ENCODE measurements around the gene EIF3L.

Gene EIF3L

DNA sequence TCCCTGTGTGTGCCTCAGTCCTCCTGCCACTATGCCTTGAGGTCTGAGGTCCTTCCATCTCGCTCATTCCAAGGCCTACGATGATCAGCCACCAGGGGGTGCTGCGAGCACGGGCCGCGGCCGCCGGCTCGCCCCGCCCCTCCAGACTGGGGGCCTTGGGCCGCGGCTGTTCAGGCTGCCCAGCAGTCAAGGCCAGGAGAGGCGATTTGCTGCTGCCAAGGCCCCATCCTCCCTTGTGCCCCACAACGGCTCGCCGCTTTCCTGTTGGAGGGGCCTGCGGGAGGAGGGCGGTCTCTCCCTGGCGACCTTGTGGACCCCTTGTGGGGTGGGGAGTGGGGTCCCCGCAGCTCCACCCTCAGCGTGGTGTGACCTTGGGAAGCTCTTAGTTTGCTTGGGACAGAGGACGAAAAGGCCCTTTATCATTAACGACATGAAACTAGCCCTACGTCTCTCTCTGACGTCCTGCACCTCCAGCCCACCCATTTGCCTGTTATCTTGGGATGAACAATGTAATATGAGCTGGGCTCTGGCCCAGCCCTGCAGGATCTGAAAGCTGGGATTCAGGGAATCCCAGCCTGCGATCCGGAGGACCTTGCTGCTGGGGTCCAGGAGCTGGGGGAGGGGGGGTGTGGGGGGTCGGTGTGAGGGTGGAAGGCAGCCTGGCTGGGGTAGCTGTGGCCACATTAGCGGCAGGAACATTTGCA lies 31.4 kb upstream of the EIF3L start:
- peak; percentile 84 for DNase-seq

DNA sequence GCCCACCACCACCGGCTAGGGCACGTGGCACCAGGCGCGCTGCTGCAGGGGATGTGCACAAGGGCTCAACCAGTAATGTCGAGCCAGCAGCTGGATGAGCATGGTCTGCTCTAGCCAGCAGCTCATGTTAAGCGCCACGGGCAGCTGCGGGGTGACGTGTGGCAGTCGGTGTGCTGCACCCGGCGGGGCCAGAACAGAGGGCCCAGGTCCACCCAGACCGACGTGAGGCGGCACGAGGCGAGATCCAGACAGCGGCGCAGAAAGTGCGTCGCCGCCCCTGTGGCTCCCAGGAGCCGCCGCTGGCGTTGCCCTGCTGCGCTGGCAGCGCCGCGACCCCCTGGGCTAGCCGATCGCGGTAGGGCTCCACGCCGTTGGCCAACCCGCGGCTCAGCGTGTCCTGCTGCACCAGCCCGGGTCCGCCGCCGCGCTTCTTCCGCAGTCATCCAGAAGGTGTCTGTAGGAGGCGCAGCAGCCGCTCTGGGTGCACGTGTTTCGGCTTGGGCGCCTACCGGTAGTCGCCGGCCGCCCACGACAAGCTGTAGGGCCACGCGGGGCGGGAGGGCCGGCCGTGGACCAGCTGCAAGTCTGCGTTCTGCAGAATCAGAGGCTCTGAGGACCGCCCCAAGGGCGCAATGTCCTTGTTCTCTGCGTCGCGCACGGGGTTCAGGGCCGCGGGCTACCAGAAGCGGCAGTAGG lies 30.7 kb upstream of the EIF3L start:
- peak; percentile 65 for DNase-seq

DNA sequence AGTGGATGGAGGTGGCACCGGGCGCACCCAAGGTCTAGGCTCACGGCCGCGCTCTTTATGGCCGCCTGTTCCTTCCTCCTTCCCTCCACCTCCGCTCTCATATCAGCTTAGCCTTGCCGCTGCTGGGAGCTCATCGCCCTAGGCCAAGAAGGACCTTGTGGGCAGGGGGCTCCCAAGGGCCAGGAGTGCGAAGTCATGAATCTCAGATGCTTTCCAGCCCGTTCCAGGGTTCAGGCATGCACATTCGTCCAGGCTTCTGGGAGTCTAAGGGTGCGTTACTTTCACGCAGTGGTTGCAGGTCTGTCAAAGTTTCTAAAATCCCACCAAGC lies 30.1 kb upstream of the EIF3L start:
- DNase-seq = no peak

DNA sequence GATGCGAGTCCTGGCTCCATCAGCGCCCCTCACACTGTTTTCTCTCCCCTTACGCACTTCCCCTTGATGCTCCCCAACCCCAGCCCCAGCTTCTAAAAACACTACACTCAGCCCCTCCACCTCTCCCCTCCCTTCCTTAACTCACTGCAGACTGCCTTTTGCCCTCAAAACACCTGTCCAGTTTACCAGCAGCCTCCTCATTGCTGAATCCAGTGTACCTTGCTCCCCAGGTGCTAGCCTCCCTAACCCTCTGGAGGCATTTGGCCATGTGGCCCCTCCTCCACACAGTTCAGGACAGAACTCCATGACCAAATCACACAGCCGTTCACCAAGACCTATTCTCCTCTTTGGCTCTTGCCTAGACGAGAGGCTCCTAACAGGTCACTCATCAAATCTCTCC lies 28.9 kb upstream of the EIF3L start:
- DNase-seq = no peak

DNA sequence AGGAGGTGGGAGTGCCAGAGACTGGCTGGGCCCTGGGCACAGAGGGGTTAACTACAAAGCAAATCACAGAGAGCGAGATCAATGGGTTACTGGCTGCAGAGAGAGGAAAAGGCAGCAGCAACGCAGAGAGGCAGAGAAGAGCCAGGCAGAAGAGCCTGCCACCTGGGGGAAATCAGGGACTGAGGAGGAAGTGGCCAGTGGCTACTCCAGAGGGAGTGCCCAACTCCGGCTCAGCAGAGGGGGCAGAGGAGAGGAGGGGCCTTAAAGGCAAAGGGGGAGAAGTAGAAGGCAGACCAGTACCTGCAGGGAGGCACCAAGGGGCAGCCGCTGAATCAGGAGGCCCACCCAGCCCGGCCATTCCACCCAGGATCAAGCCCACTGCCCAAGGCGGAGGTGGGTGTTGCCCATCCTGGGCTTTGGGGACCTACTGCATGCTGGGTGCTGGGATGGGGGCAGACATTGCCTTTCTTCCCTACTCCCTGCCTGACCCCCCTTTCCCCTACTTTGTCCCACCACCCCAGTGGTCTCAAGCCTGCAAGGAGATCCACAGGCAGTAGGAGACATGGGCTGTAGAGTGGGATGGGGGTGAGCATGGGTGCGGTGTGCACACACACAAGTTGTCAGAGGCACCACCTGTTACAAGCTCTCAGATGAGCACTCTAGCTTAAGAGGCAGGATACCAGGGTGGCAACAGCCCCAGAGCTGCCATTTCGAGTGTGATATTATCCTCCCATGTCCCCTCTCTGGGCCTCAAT lies 27.0 kb upstream of the EIF3L start:
- DNase-seq = no peak

DNA sequence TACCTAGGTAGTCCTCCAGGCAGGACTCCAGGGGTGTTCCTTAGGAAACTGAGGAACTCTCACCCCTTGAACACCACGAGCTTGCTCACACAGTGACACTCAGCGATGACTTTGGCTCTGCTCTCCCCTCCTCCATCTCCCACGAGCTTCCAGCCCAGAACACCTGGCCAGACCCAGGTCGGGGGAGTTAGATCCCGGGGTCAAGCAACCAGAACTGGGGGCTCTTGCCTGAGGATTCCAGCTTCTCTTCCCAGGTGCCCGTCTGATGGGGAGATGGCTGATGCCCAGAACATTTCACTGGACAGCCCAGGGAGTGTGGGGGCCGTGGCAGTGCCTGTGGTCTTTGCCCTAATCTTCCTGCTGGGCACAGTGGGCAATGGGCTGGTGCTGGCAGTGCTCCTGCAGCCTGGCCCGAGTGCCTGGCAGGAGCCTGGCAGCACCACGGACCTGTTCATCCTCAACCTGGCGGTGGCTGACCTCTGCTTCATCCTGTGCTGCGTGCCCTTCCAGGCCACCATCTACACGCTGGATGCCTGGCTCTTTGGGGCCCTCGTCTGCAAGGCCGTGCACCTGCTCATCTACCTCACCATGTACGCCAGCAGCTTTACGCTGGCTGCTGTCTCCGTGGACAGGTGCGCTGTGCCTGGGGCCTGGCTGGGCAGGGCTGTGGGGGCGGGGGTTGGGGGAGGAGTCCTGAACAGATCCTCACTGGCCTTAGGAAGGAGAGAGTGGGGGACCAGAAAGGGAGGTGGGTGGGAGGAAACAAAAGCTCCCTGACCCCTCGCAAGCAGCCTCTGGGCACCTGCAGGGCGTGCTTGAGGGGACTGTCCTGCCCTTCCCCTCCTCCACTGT lies 25.9 kb upstream of the EIF3L start, which contains the start of gene GALR3:
GALR3 (plus strand) TSS at position 249 of the 852 bp plus-strand sequence; CDS start at position 274, 25 bp downstream.
- no peak for DNase-seq

DNA sequence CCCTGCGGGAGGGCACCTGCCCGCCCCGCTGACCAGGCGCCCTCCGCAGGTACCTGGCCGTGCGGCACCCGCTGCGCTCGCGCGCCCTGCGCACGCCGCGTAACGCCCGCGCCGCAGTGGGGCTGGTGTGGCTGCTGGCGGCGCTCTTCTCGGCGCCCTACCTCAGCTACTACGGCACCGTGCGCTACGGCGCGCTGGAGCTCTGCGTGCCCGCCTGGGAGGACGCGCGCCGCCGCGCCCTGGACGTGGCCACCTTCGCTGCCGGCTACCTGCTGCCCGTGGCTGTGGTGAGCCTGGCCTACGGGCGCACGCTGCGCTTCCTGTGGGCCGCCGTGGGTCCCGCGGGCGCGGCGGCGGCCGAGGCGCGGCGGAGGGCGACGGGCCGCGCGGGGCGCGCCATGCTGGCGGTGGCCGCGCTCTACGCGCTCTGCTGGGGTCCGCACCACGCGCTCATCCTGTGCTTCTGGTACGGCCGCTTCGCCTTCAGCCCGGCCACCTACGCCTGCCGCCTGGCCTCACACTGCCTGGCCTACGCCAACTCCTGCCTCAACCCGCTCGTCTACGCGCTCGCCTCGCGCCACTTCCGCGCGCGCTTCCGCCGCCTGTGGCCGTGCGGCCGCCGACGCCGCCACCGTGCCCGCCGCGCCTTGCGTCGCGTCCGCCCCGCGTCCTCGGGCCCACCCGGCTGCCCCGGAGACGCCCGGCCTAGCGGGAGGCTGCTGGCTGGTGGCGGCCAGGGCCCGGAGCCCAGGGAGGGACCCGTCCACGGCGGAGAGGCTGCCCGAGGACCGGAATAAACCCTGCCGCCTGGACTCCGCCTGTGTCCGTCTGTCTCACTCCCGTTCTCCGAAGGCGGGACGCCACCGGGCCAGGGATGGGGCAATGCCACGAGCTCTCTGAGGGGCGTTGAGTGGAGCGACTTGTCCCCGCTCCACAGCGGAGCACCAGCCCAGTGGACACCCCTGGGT lies 24.3 kb upstream of the EIF3L start:
- no peak for DNase-seq

DNA sequence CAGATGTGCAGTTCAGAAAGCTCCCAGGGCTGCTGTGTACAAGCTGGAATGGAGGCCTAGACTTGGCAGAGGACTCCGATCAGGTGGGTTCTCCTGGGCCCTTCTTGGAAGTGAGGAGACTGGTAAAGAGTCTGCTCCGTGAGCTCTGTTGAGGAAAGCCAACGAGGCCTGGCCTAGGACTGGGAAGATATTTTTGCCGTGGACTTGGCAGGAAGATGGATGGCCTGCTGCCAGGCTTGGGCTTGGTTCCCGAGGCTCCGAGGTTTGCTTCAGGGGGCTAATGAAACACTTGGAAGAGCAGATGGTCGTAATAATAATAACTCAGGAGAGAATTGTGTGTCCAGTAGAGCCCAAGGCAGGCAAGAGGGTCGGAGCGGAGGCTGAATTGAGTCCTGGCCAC lies 22.2 kb upstream of the EIF3L start:
- DNase-seq = no peak

DNA sequence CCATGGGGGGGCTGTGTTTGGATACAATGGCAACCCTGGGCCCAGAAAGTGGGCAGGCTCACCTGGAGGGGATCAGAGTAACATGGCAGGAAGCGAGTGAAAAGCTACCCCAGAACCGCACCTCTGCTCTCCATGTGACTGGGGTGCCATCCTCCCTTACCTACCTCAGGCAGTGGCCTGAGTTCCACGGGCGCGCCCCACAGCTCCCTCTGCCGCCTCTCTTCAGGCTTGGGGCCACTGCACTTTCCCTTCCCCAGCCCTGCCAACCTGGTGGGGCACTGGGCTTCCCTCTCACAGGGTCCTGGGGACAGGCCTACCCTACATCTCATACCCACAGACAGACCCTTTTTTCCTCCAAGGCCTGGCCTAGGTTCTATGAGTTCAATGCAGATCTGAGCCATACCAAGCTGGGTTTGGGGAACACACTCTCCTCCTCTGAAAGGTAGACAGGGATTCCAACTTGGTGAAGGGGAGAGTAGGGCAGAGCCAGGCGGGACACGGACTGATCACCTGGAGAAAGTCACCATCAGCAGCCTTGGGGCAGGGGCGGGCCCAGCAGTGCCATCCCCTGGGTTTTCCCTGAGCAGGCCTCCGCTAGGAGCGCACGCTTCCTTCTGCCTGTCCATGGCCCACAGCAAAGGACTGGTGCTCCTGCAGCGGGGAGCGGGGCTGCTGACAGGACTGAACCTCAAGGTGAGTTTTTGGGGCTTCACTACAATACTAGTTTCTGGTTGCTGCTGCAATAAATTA lies 19.0 kb upstream of the EIF3L start:
- no peak for DNase-seq

DNA sequence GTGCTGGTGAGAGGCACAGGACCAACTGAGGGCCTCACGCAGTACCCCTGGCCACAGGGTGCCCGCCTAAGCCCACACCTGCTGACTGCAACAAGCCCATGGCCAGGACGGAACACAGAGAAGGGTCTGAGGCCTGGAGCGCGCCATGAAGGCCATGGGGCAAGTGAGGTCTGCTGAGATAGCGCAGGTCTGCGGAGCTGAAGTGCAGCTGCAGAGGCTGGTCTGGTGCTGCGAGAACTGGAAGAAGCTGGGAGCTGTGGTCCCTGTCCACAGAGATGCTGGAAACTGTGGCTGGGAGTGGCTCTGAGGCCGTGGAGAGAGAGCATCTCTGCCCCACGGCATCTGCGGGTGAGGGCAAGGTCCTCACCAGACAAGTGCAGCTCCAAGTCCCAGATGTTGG lies 17.7 kb upstream of the EIF3L start:
- DNase-seq = no peak

DNA sequence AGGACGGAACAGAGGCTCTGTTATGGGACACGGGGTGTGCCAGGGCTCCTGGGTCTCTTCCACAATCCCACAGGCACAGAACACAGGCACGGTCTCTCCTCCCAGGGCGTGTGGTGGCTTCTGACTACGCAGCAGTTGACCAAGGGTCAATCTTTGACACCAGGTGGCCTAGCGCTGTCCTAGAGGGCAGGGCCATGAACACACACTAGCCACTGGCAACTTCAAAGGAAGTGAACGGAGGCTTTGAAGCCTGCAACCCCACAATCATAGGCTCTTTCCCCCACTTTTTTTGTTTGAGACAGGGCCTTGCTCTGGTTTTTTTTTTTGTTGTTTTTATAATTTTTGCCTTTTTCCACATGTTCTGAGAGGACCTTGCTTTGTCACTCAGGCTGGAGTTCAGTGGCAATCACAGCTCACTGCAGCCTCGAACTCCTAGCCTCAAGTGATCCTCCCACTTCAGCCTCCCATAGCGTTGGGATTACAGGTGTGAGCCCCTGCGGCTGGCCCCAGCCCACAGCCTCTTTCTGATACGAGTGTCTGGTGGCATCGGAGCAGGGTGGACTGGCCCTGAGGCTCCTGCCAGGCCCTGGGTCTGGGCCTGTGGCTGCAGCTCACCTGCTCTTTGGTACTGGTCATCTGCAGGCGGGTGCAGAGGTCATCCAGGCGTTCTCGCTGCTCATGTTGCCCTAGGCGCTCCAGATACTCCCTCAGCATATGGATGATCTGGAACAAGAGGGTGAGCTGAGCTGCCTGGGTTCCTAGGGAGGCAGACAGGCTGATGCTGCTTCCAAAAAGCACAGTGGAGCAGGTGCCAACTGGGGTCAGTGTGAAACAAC lies 17.0 kb upstream of the EIF3L start:
- no peak for DNase-seq

DNA sequence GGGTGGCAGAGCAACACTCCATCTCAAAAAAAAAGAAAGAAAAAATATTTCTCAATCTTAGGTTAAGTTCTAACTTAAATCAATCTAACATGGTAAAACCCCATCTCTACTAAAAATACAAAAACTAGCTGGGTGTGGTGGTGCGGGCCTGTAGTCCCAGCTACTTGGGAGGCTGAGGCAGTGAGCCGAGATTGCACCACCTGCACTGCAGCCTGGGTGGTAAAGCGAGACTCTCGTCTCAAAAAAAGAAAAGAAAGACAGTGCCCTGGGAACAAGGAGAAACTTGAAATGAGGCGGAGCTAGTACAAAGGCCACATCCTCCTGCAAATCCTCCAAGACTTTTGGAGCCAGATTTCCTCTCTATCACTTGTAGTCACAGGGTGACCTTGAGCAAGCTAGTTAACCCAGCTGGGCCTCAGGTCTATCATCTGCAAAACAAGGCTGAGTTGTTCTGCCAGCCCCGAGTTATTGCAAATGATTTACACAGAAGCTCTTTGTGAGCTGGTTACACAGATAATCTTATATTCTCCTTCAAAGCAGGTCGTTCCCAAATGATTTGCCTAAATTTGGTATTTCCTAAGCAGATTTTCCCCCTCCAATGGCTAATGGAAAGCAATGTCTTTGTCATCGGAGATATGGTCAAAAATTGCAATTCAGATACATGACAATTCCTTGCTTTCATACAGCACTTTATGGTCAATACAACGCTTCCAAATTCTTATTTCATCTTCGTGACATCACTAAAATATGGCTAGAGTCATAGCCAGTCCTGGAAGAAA lies 7.0 kb upstream of the EIF3L start:
- no peak for DNase-seq

DNA sequence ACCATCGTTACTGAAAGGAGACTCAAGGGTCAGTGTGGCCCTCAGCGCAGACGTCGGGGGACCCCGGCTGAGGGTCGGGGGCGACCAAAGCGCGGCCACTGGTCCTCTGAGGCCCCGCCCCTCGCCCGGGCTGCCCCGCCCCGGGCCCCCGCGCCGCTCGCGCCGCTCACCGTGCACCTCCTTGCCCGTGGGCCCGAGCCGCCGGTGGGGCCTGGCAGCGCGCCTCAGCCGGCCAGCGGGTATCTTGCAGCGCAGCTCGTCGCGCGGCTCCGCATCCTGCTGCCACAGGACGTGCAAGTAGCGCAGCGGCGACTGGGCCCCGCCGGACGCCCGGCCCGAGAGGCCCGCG lies 5.5 kb upstream of the EIF3L start:
- peak; percentile 47 for DNase-seq

DNA sequence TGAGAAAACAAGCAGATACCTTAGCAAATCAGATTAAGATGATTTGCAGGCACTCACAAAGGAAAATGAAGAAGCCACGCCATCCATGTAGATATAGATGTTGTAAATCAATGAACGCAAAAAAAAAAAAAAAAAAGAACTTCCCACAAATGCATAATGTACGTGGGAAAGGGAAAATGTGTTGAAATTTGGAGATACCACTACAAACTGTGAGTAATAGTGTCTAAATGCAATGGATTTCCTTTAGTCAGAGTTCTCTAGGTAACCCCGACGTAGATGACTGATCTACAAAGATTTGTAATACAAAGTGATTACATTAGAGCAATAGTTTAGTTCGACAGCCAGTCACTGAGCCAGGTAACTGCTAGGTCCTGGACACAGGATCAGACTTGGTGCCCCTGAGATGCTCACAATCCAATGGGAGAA lies 4.3 kb upstream of the EIF3L start:
- no peak for DNase-seq

DNA sequence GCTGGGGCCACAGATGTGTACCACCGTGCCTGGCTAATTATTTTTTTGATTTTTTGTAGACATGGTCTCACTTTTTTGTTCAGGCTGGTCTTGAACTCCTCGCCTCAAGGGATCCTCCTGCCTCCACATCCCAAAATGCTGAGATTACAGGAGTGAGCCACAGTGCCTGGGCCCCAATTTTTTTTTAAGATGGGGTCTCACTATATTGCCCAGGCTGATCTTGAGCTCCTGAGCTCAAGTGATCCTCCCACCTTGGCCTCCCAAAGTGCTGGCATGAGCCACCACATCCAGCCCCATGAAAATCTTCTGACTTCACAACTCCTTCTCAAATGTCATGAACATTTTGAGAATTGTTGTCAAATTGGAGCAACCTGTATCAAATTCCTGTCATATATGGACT lies 2.8 kb upstream of the EIF3L start:
- DNase-seq = no peak

DNA sequence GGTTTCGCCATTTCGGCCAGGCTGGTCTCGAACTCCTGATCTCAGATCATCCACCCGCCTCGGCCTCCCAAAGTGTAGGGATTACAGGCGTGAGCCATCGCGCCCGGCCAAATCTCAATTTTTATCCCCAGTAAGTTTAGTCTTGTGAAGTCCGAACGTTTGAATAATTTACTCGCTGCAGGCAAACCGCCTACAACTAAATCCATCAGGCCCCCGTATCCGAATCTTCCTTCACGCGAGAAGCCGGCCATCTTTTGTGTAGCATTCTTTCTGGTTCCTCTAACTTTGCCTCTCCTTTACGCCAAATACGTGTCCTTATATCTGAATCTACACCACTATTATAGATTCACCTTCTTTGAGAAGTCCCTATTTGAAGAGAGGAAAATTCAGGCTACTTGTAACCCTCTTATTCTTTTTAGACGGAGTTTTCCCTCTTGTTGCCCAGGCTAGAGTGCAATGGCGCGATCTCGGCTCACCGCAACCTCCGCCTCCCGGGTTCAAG lies 581 bp upstream of the EIF3L start:
- peak; percentile 15 for DNase-seq

DNA sequence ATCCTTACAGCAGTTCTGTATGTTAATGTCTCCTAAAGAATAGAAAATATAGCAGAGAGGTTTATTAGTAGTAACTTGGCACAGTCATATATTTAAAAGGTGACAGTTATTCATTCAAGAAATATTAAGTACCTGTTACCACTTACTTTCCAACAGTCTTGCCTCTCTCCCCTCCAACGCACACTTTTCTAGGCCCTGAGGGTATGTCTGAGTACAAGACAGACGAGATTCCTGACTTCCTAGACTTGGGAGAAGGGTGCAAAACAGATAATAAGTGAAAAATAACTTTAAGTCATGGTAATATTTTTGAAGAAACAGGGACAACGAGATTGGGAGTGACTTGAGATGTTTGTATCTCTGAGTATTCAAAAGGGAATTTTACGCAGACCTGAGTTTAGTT lies 1.6 kb downstream of the EIF3L start:
- no peak for DNase-seq

DNA sequence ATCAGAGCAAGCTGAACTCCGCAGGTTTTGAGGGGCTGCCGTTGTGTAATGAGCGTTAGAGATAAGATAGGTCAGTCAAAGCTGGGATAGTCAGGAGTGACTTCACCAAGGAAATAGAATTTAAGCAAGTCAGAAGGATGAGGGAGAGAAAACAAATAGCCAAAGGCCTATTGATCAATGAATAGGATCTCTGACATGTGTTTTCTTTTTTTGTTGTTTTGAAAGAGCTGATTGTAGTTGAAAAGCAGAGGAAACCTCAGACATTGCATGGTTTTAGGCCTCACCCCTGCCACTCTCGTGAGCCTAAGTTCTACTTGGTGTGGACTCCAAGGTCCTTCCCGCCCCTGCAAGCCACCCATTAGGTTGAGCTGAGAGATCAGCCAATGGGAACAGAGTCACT lies 3.2 kb downstream of the EIF3L start:
- no peak for DNase-seq

DNA sequence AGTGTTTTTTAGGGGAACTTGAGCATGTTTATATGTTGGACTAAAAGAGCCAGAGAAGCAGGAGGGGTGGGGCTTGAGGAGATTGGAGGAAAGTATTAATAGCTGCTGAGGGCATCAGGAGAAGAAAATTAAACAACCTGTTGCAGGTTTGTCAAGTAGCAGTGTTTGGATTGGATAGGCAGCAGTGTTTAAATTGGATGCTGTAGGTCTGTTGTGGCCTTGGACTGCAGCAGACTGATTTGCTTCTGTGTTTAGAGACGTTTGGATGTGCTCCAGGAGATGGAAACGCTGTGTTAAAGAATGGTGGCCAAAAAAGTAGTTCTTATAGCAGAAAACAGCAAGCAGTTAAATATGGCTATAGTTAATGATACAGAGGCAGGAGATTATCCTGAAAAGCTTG lies 5.7 kb downstream of the EIF3L start:
- DNase-seq = no peak
